ENCODE results near the gene UNCX. TPM values are rescaled to one million over a fixed set of nuclear protein-coding genes. Genes with fewer than 3 reads are reported as not detected.
"Not testable (repeated sequence)": the region's sequence is repeated elsewhere in the genome, so short reads cannot be mapped to it uniquely, and the experiment has no call there.

UNCX gene
- total RNA-seq, 1 experiment from 2014 or later: not detected

GRCh38 chr7:1276626-1277175 is 44.0 kb downstream of the UNCX start:
- no peak for DNase-seq (ENCODE audit: low read depth)

- DNase-seq (ENCODE audit: low read depth): no peak
These were observed 45.9 kb downstream of the UNCX start for GRCh38 chr7:1278543-1278942.

GRCh38 chr7:1279041-1279440 is 46.4 kb downstream of the UNCX start:
- no peak for DNase-seq (ENCODE audit: low read depth)

- DNase-seq (ENCODE audit: low read depth): not testable (repeated sequence)
These were observed 47.2 kb downstream of the UNCX start for GRCh38 chr7:1279895-1280294.

GRCh38 chr7:1281068-1281467 is 48.4 kb downstream of the UNCX start:
- no peak for DNase-seq (ENCODE audit: low read depth)

GRCh38 chr7:1282679-1283078 is 50.0 kb downstream of the UNCX start:
- no peak for DNase-seq (ENCODE audit: low read depth)

- no peak for DNase-seq (ENCODE audit: low read depth)
These were observed 50.7 kb downstream of the UNCX start for GRCh38 chr7:1283337-1283736.

GRCh38 chr7:1283941-1284742 is 51.5 kb downstream of the UNCX start:
- DNase-seq (ENCODE audit: low read depth): no peak

GRCh38 chr7:1284743-1285458 is 52.2 kb downstream of the UNCX start:
- DNase-seq (ENCODE audit: low read depth): no peak

- DNase-seq (ENCODE audit: low read depth): no peak
These were observed 53.1 kb downstream of the UNCX start for GRCh38 chr7:1285556-1286301.

Other genes with a start within 250 kb of the UNCX start
- gene CYP2W1, start 249.7 kb upstream of the UNCX start, total RNA-seq (2014; rRNA removed; shearing (Covaris generic)): not detected in 2 replicates
- 1.8 and 4.9 TPM in 2 replicates for gene GPR146, start 188.3 kb upstream of the UNCX start, total RNA-seq (2014; rRNA removed; shearing (Covaris generic))
- 0.22 and 0.25 TPM in 2 replicates for gene GPER1, start 144.8 kb upstream of the UNCX start, total RNA-seq (2014; rRNA removed; shearing (Covaris generic))
- 39.0 and 50.7 TPM in 2 replicates for gene ZFAND2A, start 72.7 kb upstream of the UNCX start, total RNA-seq (2014; rRNA removed; shearing (Covaris generic))
- 5.5 and 11.1 TPM in 2 replicates for gene MICALL2, start 226.6 kb downstream of the UNCX start, total RNA-seq (2014; rRNA removed; shearing (Covaris generic))

All from M059J (cell line).